Measurements from ENCODE around the gene TTC8.

DNA sequence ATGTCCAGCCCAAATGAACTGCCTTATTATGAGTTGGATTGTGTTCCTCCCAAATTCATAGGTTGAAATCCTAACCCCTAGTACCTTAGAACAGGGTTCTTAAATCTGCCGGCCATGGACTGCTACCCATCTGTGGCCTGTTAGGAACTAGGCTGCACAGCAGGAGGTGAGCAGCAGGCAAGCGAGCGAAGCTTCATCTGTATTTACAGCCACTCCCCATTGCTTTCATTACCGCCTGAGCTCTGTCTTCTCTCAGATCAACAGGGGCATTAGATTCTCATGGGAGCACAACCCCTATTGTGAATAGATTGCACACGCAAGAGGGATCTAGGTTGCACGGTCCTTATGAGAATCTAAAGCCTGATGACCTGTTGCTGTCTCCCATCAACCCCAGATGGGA, 21.9 kb upstream of the TTC8 start:
- TF ChIP-seq CTCF (IDR thresholded peaks at IDR 0.05) (no peak), POLR2A (IDR thresholded peaks at IDR 0.05) (no peak)

Data from Peyer's patch (tissue), 4 donors.